DMS114 treated with DMSO at 0.1 percent for 48 hours (cell line): ENCODE results near the gene COL23A1.
"Not testable (repeated sequence)": the region's sequence is repeated elsewhere in the genome, so short reads cannot be mapped to it uniquely, and the experiment has no call there.

Source experiments
- DNase-seq: peaks from one replicate; lab custom pipeline; 2025; ENCODE audit not compliant: unreplicated experiment; lab: John Stamatoyannopoulos, UW

Gene COL23A1

GRCh38 chr5:178383301-178383918, 206.8 kb downstream of the COL23A1 start:
- DNase-seq: no peak

GRCh38 chr5:178382754-178383164, 207.4 kb downstream of the COL23A1 start:
- no peak for DNase-seq

- no peak for DNase-seq
Measured at GRCh38 chr5:178381921-178382695, 208.1 kb downstream of the COL23A1 start.

GRCh38 chr5:178381206-178381605, 209.0 kb downstream of the COL23A1 start:
- DNase-seq: no peak

GRCh38 chr5:178380541-178381074, 209.6 kb downstream of the COL23A1 start:
- no peak for DNase-seq

GRCh38 chr5:178380086-178380485, 210.1 kb downstream of the COL23A1 start:
- no peak for DNase-seq

- DNase-seq: no peak
Measured at GRCh38 chr5:178378527-178379484, 211.4 kb downstream of the COL23A1 start.

- no peak for DNase-seq
Measured at GRCh38 chr5:178377583-178378270, 212.5 kb downstream of the COL23A1 start.

- DNase-seq: no peak
Measured at GRCh38 chr5:178376921-178377582, 213.1 kb downstream of the COL23A1 start.

- no peak for DNase-seq
Measured at GRCh38 chr5:178375348-178375747, 214.8 kb downstream of the COL23A1 start.

- DNase-seq: no peak
Measured at GRCh38 chr5:178373711-178374110, 216.5 kb downstream of the COL23A1 start.

- DNase-seq: no peak
Measured at GRCh38 chr5:178372142-178372571, 218.0 kb downstream of the COL23A1 start.

GRCh38 chr5:178371362-178372111, 218.7 kb downstream of the COL23A1 start:
- DNase-seq: no peak

- no peak for DNase-seq
Measured at GRCh38 chr5:178370102-178370501, 220.1 kb downstream of the COL23A1 start.

- not testable (repeated sequence) for DNase-seq
Measured at GRCh38 chr5:178369469-178369868, 220.7 kb downstream of the COL23A1 start.

GRCh38 chr5:178368716-178369300, 221.4 kb downstream of the COL23A1 start:
- no peak for DNase-seq

- no peak for DNase-seq
Measured at GRCh38 chr5:178368274-178368673, 221.9 kb downstream of the COL23A1 start.

GRCh38 chr5:178367736-178368120, 222.5 kb downstream of the COL23A1 start:
- DNase-seq: no peak
